ENCODE data around the gene BUB3. TPM values are rescaled to one million over a fixed set of nuclear protein-coding genes. Genes with fewer than 3 reads are reported as not detected.

BUB3 gene
- total and polyA plus RNA-seq, 2 of the 13 experiments (the other 11 are each of a cell fraction or from before 2014, with no cell fraction given): 174 to 188 TPM

GRCh38 chr10:123139521-123140163 is 14.6 kb upstream of the BUB3 start (continued):
- no peak for TF ChIP-seq IRF9 (CRISPR knock-in tag; IDR thresholded peaks at IDR 0.05; ENCODE audit: borderline replicate concordance)
- no peak for TF ChIP-seq ZBTB49 (CRISPR knock-in tag; IDR thresholded peaks at IDR 0.05; ENCODE audit: borderline replicate concordance)
- TF ChIP-seq GTF3A (CRISPR knock-in tag; conservative IDR thresholded peaks at IDR 0.05): no peak
- TF ChIP-seq SMAD1 (CRISPR knock-in tag; IDR thresholded peaks at IDR 0.05; ENCODE audit: borderline replicate concordance, low read depth): no peak
- TF ChIP-seq FOXP4 (CRISPR knock-in tag; IDR thresholded peaks at IDR 0.05): peak; percentile 62; the same call in 1 of the 2 replicates
- peak; percentile 73; the same call in 1 of the 2 replicates for TF ChIP-seq SOX5 (CRISPR knock-in tag; IDR thresholded peaks at IDR 0.05; ENCODE audit: borderline replicate concordance)
- peak; percentile 26 for TF ChIP-seq HOMEZ (CRISPR knock-in tag; IDR thresholded peaks at IDR 0.05; ENCODE audit: low read depth)
- TF ChIP-seq NKX3-1 (CRISPR knock-in tag; IDR thresholded peaks at IDR 0.05): no peak
- TF ChIP-seq HOXA9 (CRISPR knock-in tag; IDR thresholded peaks at IDR 0.05; ENCODE audit: borderline replicate concordance): no peak
- TF ChIP-seq ZBTB4 (CRISPR knock-in tag; IDR thresholded peaks at IDR 0.05; ENCODE audit: borderline replicate concordance): no peak
- no peak for TF ChIP-seq FUBP1 (CRISPR knock-in tag; IDR thresholded peaks at IDR 0.05; ENCODE audit: borderline replicate concordance)
- peak; percentile 78 for TF ChIP-seq UBTF (CRISPR knock-in tag; IDR thresholded peaks at IDR 0.05)

All from HepG2 (cell line).